ENCODE measurements around the gene PLEKHA7. TPM values are rescaled to one million over a fixed set of nuclear protein-coding genes. Genes with fewer than 3 reads are reported as not detected.

The PLEKHA7 gene
- total and polyA plus RNA-seq, 2 of the 8 experiments (the other 6 are each of a cell fraction or from before 2014, with no cell fraction given) = 11.4 to 25.6 TPM

- H2AFZ ChIP-seq (ENCODE audit: low read length) = no peak overlapping the region
- H3K23ac ChIP-seq (ENCODE audit: insufficient read length) = no peak overlapping the region
- no peak overlapping the region for H3K4ac ChIP-seq (replicated peaks; ENCODE audit: insufficient read length, low read depth, low read length)
- no peak for FAIRE-seq
- no peak overlapping the region for H2AK5ac ChIP-seq (ENCODE audit: low read depth, low read length)
- ChIA-PET CTCF (ENCODE audit: partially characterized antibody) (interaction anchor here (0.7 to 2.1 kb wide), 4 partner anchors 15 to 1140 kb away, joined by 3 to 9 read pairs (median 4); partner anchors contain the start of gene RPS13), POLR2A (ENCODE audit: partially characterized antibody) (interaction anchor here (1.1 to 1.2 kb wide), 2 partner anchors 10 to 29 kb away, joined by 3 to 4 read pairs; no protein-coding TSS in a partner anchor)
- no peak for DNase-seq (ENCODE audit: low read depth in 1 of 2, low spot score in 2 of 2)
- H4K20me1 ChIP-seq (replicated peaks in 1 of 2; ENCODE audit: control insufficient read depth in 1 of 2, insufficient read depth in 2 of 2, low read length in 2 of 2) = no peaks in the 10 kb centered on the region
- no peak overlapping the region for H3K27ac ChIP-seq (ENCODE audit: low read depth, low read length)
- no peak overlapping the region for H2BK120ac ChIP-seq (replicated peaks; ENCODE audit: low read depth, low read length)
- H3K9ac ChIP-seq (replicated peaks in 1 of 4; ENCODE audit: extremely low read depth in 1 of 4, low read depth in 3 of 4, low read length in 3 of 4) = no peak overlapping the region
- H3K27me3 ChIP-seq (replicated peaks in 1 of 4; ENCODE audit: control insufficient read depth in 3 of 4, extremely low read depth in 1 of 4, insufficient read depth in 3 of 4, low read length in 3 of 4) = peaks cover 0 to 2% (median 0%) of the 10 kb centered on the region in 4 experiments; a peak in 1 of 7 replicates
- H4K5ac ChIP-seq (ENCODE audit: insufficient read length, low read depth, low read length) = no peak overlapping the region
- H3K79me1 ChIP-seq (ENCODE audit: low read depth, low read length) = no peaks in the 10 kb centered on the region
- H3K79me2 ChIP-seq (ENCODE audit: control insufficient read depth in 1 of 2, insufficient read depth in 2 of 2, low read length in 2 of 2) = no peaks in the 10 kb centered on the region
- H4K8ac ChIP-seq (ENCODE audit: extremely low read depth, insufficient read depth, low read length) = no peak overlapping the region
- no peak overlapping the region for H3K56ac ChIP-seq (replicated peaks; ENCODE audit: insufficient read length, low read depth, low read length)
- no peak overlapping the region for H2BK20ac ChIP-seq (ENCODE audit: low read length)
- H4K91ac ChIP-seq (replicated peaks; ENCODE audit: insufficient read length, low read length) = no peak overlapping the region
- no peaks in the 10 kb centered on the region for H3K36me3 ChIP-seq (ENCODE audit: control insufficient read depth in 2 of 4, insufficient read depth in 4 of 4, low read length in 3 of 4)
- H3K18ac ChIP-seq (ENCODE audit: extremely low read depth, low read length) = no peak overlapping the region
- H3K9me3 ChIP-seq (ENCODE audit: insufficient read depth in 2 of 2, low read depth in 1 of 2, low read length in 1 of 2) = no peaks in the 10 kb centered on the region
- TF ChIP-seq CHD2 (IDR thresholded peaks at IDR 0.05; ENCODE audit: low read length) (no peak), ASH2L (IDR thresholded peaks at IDR 0.05; ENCODE audit: low read length) (no peak), TAF7 (optimal IDR thresholded peaks at IDR 0.05; ENCODE audit: borderline replicate concordance, low read depth, low read length) (no peak), TEAD4 (IDR thresholded peaks at IDR 0.05; ENCODE audit: low read depth, low read length) (no peak), ZNF274 (IDR thresholded peaks at IDR 0.05; ENCODE audit: borderline replicate concordance, extremely low read depth, low read length) (no peak), CBX8 (IDR thresholded peaks at IDR 0.05; ENCODE audit: borderline replicate concordance, low read depth, low read length) (no peak), USF2 (IDR thresholded peaks at IDR 0.05; ENCODE audit: low read length) (no peak), SAP30 (IDR thresholded peaks at IDR 0.05; ENCODE audit: insufficient read depth, insufficient replicate concordance, low read length) (no peak), HDAC2 (IDR thresholded peaks at IDR 0.05; ENCODE audit: borderline replicate concordance in 1 of 2, low read depth in 2 of 2, low read length in 2 of 2) (no peak), SP1 (IDR thresholded peaks at IDR 0.05; ENCODE audit: low read depth, low read length) (no peak), BACH1 (IDR thresholded peaks at IDR 0.05; ENCODE audit: low read length) (no peak)
- WGBS, 2 experiments (ENCODE audit: extremely low coverage in 1 of 2, insufficient coverage in 1 of 2, insufficient read length in 1 of 2, insufficient replicate concordance in 2 of 2, low coverage in 1 of 2, low lambda C conversion rate in 2 of 2, missing lambda C conversion rate in 1 of 2) = 90% methylated on average over 11 of the region's 11 CpGs; no CpG with 5 or more reads in 1 of the 2 experiments
- no peak overlapping the region for H3K14ac ChIP-seq (ENCODE audit: insufficient read length)
- no peak overlapping the region for H2BK5ac ChIP-seq (ENCODE audit: low read depth, low read length)
- H3K4me1 ChIP-seq (replicated peaks in 1 of 4; ENCODE audit: control insufficient read depth in 3 of 4, insufficient read depth in 4 of 4, low read length in 3 of 4) = no peaks in the 10 kb centered on the region
- H3K4me3 ChIP-seq (ENCODE audit: extremely low read depth in 1 of 4, insufficient read depth in 2 of 4, low read depth in 3 of 4, low read length in 4 of 4) = no peak overlapping the region
- H2BK12ac ChIP-seq (ENCODE audit: low read depth, low read length) = no peak overlapping the region
- H3K23me2 ChIP-seq (ENCODE audit: low read depth, low read length) = no peaks in the 10 kb centered on the region
- no peak overlapping the region for H2BK15ac ChIP-seq (ENCODE audit: low read length)
- no peak overlapping the region for H3K4me2 ChIP-seq (ENCODE audit: insufficient read depth in 1 of 2, low read depth in 2 of 2, low read length in 2 of 2)
These were observed 244.2 kb downstream of the PLEKHA7 start for GRCh38 chr11:16770016-16770415.
